HG03139 (cell line): ENCODE data around the gene LHFPL2.

Source experiments
- ATAC-seq: cut with Tn5 transposase; IDR thresholded peaks from one replicate; pipeline ENCODE4 v1.9.1; 2021; ENCODE audit not compliant: unreplicated experiment

The LHFPL2 gene

GRCh38 chr5:78642701-78643100, 5.9 kb downstream of the LHFPL2 start:
- no peak for ATAC-seq

GRCh38 chr5:78640662-78641474, 7.7 kb downstream of the LHFPL2 start:
- ATAC-seq: peak; percentile 80

GRCh38 chr5:78639791-78640190, 8.8 kb downstream of the LHFPL2 start:
- no peak for ATAC-seq

GRCh38 chr5:78638973-78639669, 9.5 kb downstream of the LHFPL2 start:
- ATAC-seq: no peak

- ATAC-seq: no peak
Measured at GRCh38 chr5:78638423-78638822, 10.1 kb downstream of the LHFPL2 start.

- no peak for ATAC-seq
Measured at GRCh38 chr5:78637468-78637867, 11.1 kb downstream of the LHFPL2 start.

GRCh38 chr5:78636682-78637081, 11.9 kb downstream of the LHFPL2 start:
- no peak for ATAC-seq

GRCh38 chr5:78634634-78635033, 13.9 kb downstream of the LHFPL2 start:
- ATAC-seq: no peak

- ATAC-seq: no peak
Measured at GRCh38 chr5:78634229-78634628, 14.3 kb downstream of the LHFPL2 start.

GRCh38 chr5:78633700-78634099, 14.9 kb downstream of the LHFPL2 start:
- no peak for ATAC-seq

GRCh38 chr5:78632467-78632866, 16.1 kb downstream of the LHFPL2 start:
- ATAC-seq: no peak

- no peak for ATAC-seq
Measured at GRCh38 chr5:78631931-78632330, 16.6 kb downstream of the LHFPL2 start.

- no peak for ATAC-seq
Measured at GRCh38 chr5:78630047-78630446, 18.5 kb downstream of the LHFPL2 start.

- ATAC-seq: no peak
Measured at GRCh38 chr5:78629624-78630023, 18.9 kb downstream of the LHFPL2 start.

GRCh38 chr5:78628270-78628992, 20.1 kb downstream of the LHFPL2 start:
- ATAC-seq: no peak

- no peak for ATAC-seq
Measured at GRCh38 chr5:78627766-78628165, 20.8 kb downstream of the LHFPL2 start.

- no peak for ATAC-seq
Measured at GRCh38 chr5:78627175-78627574, 21.4 kb downstream of the LHFPL2 start.

GRCh38 chr5:78626009-78626571, 22.5 kb downstream of the LHFPL2 start:
- ATAC-seq: no peak

GRCh38 chr5:78624992-78625391, 23.6 kb downstream of the LHFPL2 start:
- ATAC-seq: no peak

- ATAC-seq: no peak
Measured at GRCh38 chr5:78624011-78624541, 24.5 kb downstream of the LHFPL2 start.

GRCh38 chr5:78622302-78622971, 26.1 kb downstream of the LHFPL2 start:
- ATAC-seq: no peak
